ENCODE data around the gene UTF1.

UTF1 gene

GRCh38 chr10:133230044-133230361, at the start of gene UTF1:
TSS of gene UTF1 (plus strand) at chr10:133230217. CDS start at chr10:133230289, 72 bp downstream.
- no peak for FAIRE-seq

GRCh38 chr10:133180965-133181639, 48.9 kb upstream of the UTF1 start:
- no peak for FAIRE-seq

- FAIRE-seq = no peak
Observed at GRCh38 chr10:133182190-133182589, 47.8 kb upstream of the UTF1 start.

GRCh38 chr10:133182791-133183645, 47.0 kb upstream of the UTF1 start:
- FAIRE-seq = no peak

- FAIRE-seq = no peak
Observed at GRCh38 chr10:133183646-133184378, 46.2 kb upstream of the UTF1 start.

GRCh38 chr10:133184591-133185244, 45.3 kb upstream of the UTF1 start:
- no peak for FAIRE-seq

- no peak for FAIRE-seq
Observed at GRCh38 chr10:133185421-133185820, 44.6 kb upstream of the UTF1 start.

- FAIRE-seq = no peak
Observed at GRCh38 chr10:133185916-133186315, 44.1 kb upstream of the UTF1 start.

- no peak for FAIRE-seq
Observed at GRCh38 chr10:133186416-133187090, 43.5 kb upstream of the UTF1 start.

GRCh38 chr10:133187091-133187905, 42.7 kb upstream of the UTF1 start:
- no peak for FAIRE-seq

GRCh38 chr10:133187906-133188681, 41.9 kb upstream of the UTF1 start:
- no peak for FAIRE-seq

- no peak for FAIRE-seq
Observed at GRCh38 chr10:133189256-133189655, 40.8 kb upstream of the UTF1 start.

GRCh38 chr10:133189726-133190125, 40.3 kb upstream of the UTF1 start:
- FAIRE-seq = no peak

GRCh38 chr10:133190225-133190624, 39.8 kb upstream of the UTF1 start:
- no peak for FAIRE-seq

- FAIRE-seq = no peak
Observed at GRCh38 chr10:133191651-133192050, 38.4 kb upstream of the UTF1 start.

GRCh38 chr10:133194151-133194550, 35.9 kb upstream of the UTF1 start:
- FAIRE-seq = no peak

GRCh38 chr10:133195096-133195495, 34.9 kb upstream of the UTF1 start:
- FAIRE-seq = no peak

GRCh38 chr10:133195611-133196010, 34.4 kb upstream of the UTF1 start:
- FAIRE-seq = no peak

GRCh38 chr10:133196221-133196915, 33.6 kb upstream of the UTF1 start:
- FAIRE-seq = no peak
